Stimulated activated CD8-positive, alpha-beta memory T cell treated with anti-CD3 and anti-CD28 coated beads, Interleukin-12 subunit alpha, Interleukin-12 subunit beta, amount 100 ng/mL, for 1 hour (primary cell): Measurements from ENCODE around the gene NYAP1.
"Not testable (repeated sequence)": the region's sequence is repeated elsewhere in the genome, so short reads cannot be mapped to it uniquely, and the experiment has no call there.

Experiments used
- DNase-seq: peaks from one replicate; pipeline ENCODE4 v3.0.0-alpha.2; 2020; ENCODE audit warnings: low read depth

Gene NYAP1

DNA sequence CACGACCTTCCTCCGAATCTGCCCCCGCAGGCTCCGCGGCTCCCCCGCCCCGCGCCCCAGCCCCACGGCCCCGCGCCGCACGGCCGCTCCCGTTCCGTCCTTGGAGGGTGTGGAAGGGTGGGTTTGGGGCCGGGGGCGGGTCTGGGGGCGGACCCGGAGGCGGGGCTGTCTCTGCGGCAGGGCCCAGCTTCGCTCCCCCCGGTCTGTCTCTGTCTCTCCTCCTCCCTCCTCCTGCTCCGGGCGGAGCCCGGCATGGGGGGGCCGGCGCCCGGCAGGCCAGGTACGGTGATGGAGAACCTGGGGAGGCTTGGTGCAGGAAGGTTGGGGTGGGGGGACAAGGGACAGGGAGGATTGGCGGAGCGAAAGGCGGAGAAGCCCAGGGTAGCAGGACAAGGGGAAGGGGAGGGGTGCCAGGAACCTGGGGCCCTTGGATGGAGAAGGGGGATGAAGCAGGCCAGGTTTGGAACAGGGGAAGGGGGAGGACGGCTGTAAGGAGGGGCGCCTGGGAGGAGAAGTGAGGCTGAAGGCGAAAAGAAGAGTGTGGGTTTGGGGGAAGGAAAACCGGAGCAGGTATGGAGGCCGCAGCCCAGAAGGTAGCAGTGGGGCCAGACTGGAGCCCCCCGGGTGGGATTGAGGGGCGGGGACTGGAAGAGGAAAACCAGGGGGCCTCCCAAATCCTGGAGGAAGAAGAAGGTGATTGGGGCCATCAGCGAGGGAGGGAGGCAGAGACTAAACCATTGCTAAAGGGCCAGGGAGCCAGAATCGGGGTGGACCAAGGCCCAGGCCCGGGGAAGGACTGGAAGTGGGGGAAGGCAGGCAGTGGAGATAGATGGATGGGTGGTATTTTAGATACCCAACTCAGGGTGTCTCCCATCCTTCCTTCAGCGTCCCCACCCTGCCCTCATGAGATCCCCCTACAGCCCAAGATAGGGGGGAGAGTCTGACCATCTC lies at the start of gene NYAP1:
NYAP1 (plus strand) TSS at position 206 of the 951 bp plus-strand sequence. CDS start 1,385 bp downstream, outside the sequence.
- no peak for DNase-seq

DNA sequence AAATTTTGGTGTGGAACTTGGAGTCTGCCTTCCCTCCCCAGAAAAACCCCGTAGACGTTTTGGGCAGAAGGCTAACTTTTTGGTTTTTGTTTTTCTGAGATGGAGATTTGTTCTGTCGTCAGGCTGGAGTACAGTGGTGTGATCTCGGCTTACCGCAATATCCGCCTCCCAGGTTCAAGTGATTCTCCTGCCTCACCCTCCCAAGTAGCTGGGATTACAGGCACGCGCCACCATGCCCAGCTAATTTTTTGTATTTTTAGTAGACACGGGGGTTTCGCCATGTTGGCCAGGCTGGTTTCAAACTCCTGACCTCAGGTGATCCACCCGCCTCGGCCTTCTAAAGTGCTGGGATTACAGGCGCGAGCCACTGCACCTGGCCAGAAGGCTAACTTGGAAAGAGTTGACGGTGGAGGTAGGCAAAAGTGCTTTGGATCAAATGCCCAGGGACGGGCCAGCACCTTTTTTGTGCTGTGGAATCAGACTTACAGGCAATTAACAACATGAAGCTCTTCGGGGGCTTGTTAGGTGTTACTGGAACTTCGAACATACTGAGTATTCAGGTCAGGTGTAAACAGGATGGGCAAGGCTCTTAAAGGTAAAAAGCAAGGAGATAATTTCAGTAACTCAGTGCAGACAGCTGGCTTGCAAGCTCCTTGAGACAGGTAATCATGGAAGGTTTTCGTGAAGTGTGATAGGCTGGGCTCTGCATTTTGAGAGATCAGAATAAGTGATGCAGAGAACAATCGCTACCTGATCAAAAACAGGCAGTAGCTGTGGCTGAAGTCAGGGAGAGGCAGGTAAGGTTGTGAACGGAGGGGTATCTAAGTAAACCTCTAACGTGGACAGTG lies 49.2 kb upstream of the NYAP1 start:
- DNase-seq: no peak

DNA sequence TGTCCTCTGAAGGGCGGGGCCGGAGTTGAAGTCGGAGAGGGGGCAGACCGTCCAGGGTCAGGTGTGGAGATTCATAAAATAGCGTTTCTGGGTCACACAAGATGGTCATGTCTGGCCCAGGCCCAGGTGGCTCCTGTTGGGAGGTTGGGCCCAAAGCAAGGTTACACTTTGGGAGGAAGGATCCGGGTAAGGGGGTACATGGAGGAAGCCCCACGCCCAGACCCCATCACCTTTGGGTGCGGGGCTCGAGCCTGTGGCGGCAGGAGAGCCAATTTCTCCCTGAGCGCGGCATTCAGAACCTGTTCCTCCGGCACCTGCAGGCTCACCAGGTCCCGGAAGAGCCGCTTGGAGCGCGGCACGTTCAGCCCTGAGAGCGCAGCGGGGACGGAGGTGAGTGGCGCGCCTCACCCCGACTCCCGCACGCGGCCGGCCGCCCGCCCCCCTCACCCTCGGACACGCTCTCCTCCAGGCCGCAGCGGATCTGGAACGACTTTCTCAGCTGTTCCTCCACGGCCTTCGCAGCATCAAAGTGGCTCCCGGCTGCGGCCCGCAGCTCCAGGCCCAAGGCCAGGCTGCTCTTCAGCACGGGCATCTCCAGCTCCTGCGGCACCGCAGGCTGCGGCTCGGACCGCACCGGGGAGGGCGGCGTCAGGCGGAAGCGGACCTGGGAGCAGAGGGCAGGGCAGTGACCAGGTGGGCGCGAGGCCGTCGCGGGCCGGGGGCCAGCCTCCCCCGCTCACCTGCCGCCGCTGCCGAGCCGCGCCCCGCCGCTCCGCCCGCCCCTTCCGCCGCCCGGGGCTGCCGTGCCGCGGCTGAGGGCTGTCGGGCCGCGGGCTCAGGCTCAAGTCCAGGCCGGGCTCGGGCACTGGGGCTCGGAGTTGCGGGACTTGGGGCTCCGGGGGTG lies 48.1 kb upstream of the NYAP1 start:
- no peak for DNase-seq

DNA sequence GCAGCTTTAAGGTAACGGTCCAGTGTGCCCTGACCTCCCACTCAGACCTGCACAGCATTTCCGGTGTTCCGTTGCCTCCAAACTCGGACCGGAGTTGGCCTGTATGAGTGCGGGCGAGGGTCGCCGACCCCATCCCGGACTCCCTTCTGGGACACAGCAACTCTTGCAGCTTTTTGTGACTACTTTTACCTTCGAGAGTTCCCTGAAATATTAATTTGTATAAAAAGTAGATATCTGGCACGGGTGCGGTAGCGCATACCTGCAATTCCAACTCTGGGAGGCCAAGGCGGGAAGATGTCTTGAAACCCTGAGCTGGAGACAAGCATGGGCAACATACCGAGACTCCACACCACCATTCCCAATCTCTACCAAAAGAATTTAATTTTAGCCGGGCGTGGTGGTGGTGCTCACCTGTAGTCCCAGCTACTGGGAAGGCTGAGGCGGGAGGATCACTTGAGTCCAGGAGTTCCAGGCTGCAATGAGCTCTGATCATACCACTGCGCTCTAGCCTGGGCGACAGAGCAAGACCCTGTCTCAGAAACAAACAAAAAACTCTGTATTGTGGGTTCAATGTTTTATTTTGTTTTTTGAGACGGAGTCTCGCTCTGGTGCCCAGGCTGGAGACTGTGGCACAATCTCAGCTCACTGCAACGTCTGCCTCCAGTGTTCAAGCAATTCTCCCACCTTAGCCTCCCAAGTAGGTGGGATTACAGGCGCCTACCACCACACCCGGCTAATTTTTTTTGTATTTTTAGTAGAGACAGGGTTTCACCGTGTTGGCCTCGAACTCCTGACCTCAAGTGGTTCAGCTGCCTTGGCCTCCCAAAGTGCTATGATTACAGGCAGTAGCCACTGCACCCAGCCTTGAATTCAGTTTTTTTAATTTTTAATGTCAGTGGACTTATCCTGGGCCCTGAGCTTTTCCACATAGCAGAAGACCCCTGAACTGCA lies 46.3 kb upstream of the NYAP1 start:
- DNase-seq: no peak

DNA sequence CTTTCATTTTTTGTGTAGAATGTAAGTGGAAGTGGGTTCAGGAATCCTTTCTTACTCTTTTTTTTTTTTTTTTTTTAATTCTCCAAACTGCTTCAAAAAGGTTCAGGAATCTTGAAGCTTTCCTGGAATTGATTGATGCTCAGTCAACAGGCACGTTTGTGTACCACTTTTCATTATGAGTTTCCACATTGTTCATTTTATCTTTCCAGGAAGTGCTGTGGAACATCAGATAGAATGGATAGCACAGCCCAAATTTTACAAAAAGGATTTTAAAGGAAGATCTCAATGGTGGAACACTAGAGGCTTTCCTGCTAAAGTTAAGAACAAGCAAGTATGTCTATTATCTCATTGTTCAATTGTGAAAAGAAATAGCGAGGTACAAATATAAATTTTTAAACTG lies 45.6 kb upstream of the NYAP1 start:
- no peak for DNase-seq

DNA sequence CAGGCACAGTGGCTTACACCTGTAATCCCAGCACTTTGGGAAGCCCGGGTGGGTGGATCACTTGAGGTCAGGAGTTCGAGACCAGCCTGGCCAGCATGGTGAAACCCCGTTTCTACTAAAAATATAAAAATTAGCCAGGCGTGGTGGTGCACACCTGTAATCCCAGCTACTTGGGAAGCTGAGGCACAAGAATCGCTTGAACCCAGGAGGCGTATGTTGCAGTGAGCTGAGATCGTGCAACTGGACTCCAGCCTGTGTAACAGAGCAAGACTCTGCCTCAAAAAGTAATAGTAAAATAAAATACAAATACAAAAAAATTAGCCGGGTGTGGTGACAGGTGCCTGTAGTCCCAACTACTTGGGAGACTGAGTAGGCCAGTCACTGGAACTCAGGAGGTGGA lies 45.0 kb upstream of the NYAP1 start:
- not testable (repeated sequence) for DNase-seq

DNA sequence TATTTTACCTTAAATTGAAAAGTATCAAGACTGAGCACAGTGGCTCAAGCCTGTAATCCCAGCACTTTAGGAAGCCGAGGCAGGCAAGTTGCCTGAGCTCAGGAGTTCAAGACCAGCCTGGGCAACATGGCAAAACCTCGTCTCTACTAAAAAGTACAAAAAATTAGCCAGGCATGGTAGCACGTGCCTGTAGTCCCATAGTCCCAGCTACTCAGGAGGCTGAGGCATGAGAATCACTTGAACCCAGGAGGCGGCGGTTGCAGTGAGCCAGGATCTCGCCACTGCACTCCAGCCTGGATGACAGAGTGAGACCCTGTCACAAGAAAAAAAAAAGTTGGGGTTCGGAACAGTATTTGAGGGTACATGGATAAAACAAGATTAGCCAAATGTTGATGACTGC lies 44.5 kb upstream of the NYAP1 start:
- not testable (repeated sequence) for DNase-seq

DNA sequence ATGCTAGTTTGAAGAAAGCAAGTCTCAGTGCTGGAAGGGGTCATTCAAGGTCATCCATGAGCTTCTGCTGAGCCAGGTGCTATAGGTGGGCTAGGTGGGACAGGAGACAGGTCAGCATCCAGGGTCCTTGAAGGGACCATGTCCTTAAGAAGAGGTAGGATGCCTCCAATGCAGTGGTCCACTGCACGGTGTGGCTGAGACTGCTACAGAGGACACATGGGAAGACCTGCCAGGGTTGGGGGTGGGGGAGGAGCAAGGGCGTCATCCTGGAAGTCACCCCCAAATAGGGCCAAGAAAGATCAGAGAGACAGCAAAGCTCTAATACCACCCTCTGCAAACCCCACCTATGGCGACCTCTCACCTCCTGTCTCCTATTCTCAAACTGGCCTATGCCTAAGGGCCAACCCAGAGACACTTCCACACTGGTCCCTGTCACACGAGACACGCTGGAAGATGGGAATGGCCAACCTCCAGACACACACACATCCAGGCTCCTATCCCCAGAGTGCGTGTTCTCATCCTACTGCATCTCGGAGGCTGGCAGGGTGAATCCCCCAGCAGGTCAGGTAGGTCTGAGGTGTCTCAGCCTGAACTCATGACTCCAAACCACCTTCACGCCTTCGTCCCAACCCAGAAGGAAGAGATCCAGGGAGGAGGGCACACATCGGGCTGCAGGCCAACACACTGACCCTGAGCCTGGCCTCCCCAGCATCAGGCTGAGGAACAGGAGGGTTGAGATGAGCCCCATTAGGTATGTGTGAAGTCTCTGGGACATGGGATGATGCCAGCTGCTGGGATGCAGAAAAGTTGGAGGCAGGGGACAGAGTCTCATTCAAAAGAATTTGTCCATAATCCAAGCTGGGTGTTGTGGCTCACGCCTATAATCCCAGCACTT lies 41.8 kb upstream of the NYAP1 start:
- no peak for DNase-seq

DNA sequence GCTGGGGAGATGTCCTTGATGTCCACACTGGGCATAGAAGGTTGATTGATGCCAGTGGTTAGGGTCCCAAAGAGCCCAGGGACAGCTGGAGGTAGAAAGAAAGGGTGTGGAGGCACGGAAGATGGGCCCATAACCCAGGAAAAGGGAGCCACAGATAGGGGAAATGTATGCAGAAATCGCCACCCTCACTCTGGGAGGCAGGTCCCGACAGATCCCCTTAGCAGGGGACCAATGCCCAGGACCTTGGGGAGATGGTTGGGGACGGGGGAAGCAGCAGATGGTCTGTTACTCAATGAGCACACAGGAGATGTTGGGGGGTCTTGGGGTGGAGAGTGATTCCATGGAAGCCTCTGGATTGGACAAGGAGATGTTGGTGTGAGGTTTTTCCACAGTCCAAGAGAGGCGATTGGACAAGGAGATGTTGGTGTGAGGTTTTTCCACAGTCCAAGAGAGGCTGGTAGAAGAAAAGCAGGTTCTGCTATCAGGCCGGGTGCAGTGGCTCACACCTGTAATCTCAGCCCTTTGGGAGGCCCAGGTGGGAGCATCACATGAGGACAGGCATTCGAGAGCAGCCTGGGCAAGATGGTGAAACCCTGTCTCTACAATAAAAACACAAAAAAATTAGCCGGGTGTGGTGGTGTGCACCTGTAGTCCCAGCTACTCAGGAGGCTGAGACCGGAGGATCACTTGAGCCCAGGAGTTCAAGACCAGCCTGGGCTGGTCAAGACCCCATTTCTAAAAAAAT lies 40.5 kb upstream of the NYAP1 start:
- no peak for DNase-seq

DNA sequence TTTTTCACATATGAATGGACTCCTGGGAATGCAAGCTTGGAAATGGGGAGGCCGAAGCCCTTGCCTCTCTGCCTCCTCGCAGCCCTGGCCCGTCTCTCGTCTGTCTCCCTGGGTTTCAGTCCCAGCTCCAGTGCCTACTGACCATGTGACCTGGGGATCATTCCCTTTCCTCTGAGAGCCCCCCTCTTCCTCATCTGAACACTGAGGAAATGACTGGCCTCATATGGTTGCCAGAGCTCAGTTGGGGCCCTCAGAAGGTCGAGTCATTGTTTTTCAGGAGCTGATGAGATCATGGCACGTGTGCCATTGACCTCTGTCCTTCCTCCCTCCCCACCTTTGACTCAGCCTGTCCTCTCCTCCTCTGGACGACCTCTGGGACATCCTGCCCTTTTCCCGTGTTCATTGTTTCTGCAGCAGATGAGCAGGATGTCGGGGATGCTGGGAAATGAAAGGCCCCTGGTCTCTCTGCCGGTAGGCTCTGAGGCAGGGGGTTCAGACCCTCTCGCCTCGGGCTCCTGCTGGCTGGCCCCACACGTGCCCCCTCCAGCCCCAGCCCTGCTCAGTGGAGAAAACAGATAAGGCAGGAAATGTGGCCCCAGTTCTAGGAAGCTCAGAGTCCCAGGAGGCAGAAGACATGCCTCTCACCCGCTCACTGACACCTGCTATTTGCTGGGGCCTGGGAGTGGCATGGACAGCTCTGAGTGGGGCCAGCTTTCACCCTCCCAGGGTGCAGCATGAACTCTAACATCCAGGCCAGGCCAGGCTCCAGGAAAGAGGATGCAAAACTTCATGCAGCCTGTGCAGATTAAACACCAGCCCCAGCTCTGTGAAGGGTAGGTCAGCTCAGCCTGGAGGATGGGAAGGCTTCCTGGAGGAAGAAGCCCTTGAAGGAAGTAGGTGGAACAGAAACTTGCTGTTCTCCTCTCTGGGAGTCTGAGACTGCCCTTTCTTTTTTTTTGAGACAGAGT lies 39.1 kb upstream of the NYAP1 start:
- DNase-seq: no peak

DNA sequence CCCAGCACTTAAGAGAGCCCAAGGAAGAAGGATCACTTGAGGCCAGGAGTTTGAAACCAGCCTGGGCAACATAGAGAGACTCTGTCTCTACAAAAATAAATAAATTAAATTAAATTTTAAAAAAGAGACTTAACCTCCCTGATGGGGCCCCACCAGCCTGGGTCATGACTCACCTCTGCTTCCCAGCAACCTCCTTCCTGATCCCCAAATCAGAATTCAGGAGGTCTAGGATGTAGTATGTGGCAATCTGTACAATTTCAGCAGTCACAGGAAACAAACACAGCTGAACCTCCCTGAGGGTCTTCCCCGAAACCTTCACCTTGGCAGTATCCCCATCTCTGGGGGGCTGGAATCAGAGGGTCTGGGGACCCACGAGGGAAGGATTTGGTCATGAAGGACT lies 37.7 kb upstream of the NYAP1 start:
- DNase-seq: no peak

DNA sequence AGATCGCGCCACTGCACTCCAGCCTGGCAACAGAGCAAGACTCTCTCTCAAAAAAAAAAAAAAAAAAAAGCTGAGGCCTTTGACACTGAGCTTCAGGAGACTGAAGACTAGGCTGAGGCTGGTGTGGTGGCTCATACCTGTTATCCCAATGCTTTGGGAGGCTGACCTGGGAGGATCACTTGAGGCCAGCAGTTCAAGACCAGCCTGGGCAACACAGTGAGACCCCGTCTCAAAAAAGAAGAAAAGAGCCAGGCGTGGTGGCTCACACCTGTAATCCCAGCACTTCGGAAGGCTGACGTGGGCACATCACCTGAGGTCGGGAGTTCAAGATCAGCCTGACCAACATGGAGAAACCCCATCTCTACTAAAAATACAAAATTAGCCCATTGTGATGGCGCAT lies 36.4 kb upstream of the NYAP1 start:
- not testable (repeated sequence) for DNase-seq

DNA sequence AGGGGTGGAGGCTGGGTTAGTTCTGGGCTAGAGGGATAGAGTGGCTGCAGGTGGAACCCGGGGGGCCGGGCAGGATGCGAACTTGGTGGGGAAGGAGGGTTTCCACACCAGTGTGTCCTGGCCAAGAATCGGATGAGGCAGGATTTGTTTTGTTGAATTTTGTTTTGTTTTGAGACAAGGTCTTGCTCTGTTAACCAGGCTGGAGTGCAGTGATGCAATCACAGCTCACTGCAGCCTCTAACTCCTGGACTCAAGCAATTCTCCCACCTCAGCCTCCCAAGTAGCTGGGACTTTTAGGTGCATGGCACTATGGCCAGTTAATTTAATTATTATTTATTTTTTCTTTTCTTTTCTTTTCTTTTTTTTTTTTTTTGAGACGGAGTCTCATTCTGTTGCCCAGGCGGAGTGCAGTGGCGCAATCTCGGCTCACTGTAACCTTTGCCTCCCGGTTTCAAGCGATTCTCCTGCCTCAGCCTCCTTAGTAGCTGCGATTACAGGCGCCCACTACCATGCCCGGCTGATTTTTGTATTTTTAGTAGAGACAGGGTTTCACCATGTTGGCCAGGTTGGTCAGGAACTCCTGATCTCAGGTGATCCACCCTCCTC lies 34.4 kb upstream of the NYAP1 start:
- no peak for DNase-seq

DNA sequence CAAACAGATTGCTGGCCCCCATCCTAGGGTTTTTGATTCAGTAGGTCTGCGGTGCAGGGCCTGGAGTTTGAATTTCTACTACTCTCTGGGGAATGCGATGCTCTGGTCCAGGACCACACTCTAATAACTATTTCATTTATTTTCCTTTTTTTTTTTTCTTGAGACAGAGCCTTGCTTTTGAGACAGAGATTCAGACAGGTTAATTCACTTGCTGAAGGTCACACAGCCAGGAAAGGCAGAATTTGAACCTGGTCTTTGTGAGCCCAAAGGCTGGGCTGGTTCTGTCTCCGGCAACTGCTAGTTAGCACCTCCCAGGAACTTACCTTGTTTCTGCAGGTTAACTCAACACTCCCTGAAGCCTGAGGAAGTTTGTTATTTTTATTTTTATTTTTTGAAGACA lies 31.2 kb upstream of the NYAP1 start:
- DNase-seq: no peak

DNA sequence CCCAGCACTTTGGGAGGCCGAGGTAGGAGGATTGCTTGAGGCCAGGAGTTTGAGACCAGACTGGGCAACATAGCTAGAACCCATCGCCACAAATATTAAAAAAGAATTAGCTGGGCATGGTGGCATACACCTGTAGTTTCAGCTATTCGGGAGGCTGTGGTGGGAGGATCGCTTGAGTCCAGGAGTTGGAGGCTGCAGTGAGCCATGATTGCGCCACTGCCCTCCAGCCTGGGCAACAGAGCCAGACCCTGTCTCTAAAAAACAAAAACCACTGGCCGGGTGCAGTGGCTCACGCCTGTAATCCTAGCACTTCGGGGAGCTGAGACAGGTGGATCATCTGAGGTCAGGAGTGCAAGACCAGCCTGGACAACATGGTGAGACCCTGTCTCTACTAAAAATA lies 29.9 kb upstream of the NYAP1 start:
- not testable (repeated sequence) for DNase-seq

DNA sequence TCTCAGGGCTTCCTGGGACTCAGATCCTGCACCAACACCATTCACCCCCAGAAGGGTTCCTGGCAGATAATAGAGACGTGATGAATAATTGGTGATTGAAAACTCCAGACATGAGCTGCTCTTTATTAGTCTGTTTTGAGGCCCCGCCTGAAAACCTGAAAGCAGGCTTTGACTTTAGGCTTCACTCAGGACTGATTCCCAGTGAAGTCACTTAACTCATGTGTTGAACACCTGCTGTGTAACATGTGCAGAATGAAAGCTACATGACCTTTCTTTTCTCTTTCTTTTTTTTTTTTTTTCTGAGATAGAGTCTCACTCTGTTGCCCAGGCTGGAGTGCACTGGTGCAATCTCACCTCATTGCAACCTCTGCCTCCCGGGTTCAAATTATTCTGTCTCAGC lies 28.5 kb upstream of the NYAP1 start:
- no peak for DNase-seq

DNA sequence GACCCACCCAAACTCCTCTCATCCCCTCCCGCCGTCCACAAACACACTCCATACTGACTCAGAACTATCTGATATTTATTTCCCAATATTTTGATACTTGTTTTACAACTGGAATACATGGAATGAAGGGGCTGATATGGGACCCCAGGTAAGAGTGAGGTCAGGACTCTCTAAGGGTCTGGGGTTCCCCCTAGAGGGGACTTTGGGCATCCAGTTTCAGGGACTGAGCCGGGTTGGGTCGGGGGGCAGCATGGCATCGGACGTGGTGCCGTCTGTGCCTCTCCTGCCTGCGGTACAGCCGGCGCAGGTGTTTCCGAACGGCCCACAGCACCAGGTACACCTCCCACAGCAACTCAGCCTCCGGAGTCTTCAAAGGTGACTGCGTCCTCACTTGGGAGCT lies 27.2 kb upstream of the NYAP1 start:
- DNase-seq: no peak
